Tibial artery (tissue), 4 donors: Measurements from ENCODE around the gene SARS1.
A peak's percentile ranks its signal among the peaks of the same experiment; 100 is the strongest.

ENCODE experiments used
- DNase-seq, 2 donors: peaks; one replicate each; pipeline ENCODE4 v3.0.0-alpha.2; 2019
- H3K27ac ChIP-seq, 2 donors: fragments of 200-600 bp; sonication (generic) in 1 of 2; 1 replicate in 1 of 2; 2 replicates in 1 of 2; pipeline ENCODE4 v1.5.1; 2018 to 2019; ENCODE audit warnings: mild to moderate bottlenecking in 1 of 2
- H3K27me3 ChIP-seq, 2 donors: fragments of 200-600 bp; sonication (generic) in 1 of 2; one replicate each; pipeline versions ENCODE4 v1.5.1 to v1.6.0; 2016 to 2019
- H3K36me3 ChIP-seq, 3 donors: fragments of 200-600 bp; sonication (generic) in 2 of 3; one replicate each; pipeline ENCODE4 v1.5.1; 2016 to 2019; ENCODE audit warnings: mild to moderate bottlenecking in 2 of 3
- H3K4me1 ChIP-seq, 4 donors: fragments of 200-600 bp; sonication (generic) in 2 of 4; 1 replicate in 3 of 4; 2 replicates in 1 of 4; pipeline ENCODE4 v1.5.1; 2016 to 2019
- H3K4me3 ChIP-seq, 2 donors: fragments of 200-600 bp; sonication (generic) in 1 of 2; 1 replicate in 1 of 2; 2 replicates in 1 of 2; pipeline ENCODE4 v1.5.1; 2018 to 2019; ENCODE audit warnings: mild to moderate bottlenecking in 2 of 2
- H3K9me3 ChIP-seq, 3 donors: fragments of 200-600 bp; sonication (generic) in 1 of 3; one replicate each; pipeline ENCODE4 v1.5.1; 2016 to 2019
- intact Hi-C: fragments of 100-400 bp; cut with DNase I; formaldehyde crosslinking; loops from one replicate; pipeline ENCODE4 v1.15.0; 2023; ENCODE audit warnings: low total_unique reads
- TF ChIP-seq, protein P1 (sequence below), 2 experiments: fragments of 200-600 bp in 1 of 2; fragments of 450-650 bp in 1 of 2; IDR thresholded peaks; one replicate each; pipeline ENCODE4 v1.5.1; 2017 to 2019; ENCODE audit warnings: antibody characterized with exemption in 2 of 2, mild to moderate bottlenecking in 1 of 2, moderate library complexity in 1 of 2

Gene SARS1

DNA sequence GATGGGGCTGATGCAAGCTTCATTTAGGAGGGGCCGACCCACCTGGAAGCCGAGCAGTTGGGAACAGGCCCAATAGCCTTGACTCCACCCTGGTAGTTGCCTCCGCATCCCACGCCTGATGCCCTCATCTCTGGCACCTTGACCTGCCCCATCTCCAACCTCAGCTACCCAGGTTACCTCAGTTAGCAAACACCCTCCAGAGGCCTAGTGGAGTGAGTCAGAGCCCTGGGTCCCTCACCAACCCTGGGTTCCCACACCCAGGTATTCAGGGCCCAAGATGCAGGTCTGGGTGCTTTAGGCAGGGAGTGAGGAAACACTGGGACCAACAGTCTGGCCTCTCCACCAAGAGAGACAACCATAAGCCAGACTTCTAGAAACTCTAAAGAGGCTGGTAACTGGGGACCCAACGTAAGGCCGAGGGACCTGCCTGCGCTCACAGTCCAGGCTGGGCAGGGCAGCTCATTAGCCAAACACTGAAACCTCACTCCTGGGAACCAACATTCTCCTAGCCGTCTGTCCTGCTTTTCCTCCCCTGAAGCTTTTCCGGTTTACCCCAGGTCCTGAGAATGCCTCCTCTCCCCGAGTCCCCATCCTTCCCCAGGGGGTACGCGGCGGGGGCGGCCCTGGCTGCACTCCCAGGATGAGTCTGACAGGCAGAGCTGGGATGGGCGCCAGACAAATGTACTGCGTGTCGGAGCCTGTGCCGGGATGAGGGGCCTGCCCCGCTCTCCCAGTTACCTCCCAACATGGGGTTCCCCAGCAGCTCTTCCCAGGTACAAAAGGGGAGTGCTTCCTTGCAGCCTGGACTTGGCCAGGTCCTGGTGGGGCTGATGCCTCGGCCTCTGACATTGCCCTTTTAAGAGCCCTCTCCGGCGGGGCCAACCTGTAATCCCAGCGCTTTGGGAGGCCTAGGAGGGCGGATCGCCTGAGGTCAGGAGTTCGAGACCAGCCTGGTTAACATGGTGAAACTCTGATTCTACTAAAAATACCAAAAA, 26.7 kb downstream of the SARS1 start:
- Histone ChIP-seq H3K27ac (peak overlapping the region in 1 of 2 donors; percentile 9), H3K27me3 (peaks cover 0 to 2% of the 10 kb centered on the region in 2 donors), H3K4me3 (peak overlapping the region in 1 of 2 donors; percentile 18), H3K4me1 (peaks cover 0 to 31% (median 22%) of the 10 kb centered on the region in 4 donors), H3K36me3 (peaks cover 30 to 40% (median 38%) of the 10 kb centered on the region in 3 donors), H3K9me3 (no peaks in the 10 kb centered on the region)
- TF ChIP-seq, protein P1, sequence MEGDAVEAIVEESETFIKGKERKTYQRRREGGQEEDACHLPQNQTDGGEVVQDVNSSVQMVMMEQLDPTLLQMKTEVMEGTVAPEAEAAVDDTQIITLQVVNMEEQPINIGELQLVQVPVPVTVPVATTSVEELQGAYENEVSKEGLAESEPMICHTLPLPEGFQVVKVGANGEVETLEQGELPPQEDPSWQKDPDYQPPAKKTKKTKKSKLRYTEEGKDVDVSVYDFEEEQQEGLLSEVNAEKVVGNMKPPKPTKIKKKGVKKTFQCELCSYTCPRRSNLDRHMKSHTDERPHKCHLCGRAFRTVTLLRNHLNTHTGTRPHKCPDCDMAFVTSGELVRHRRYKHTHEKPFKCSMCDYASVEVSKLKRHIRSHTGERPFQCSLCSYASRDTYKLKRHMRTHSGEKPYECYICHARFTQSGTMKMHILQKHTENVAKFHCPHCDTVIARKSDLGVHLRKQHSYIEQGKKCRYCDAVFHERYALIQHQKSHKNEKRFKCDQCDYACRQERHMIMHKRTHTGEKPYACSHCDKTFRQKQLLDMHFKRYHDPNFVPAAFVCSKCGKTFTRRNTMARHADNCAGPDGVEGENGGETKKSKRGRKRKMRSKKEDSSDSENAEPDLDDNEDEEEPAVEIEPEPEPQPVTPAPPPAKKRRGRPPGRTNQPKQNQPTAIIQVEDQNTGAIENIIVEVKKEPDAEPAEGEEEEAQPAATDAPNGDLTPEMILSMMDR (IDR thresholded peaks at IDR 0.05): no peak
- intact Hi-C loops: no loop called here
- DNase-seq: no peak

DNA sequence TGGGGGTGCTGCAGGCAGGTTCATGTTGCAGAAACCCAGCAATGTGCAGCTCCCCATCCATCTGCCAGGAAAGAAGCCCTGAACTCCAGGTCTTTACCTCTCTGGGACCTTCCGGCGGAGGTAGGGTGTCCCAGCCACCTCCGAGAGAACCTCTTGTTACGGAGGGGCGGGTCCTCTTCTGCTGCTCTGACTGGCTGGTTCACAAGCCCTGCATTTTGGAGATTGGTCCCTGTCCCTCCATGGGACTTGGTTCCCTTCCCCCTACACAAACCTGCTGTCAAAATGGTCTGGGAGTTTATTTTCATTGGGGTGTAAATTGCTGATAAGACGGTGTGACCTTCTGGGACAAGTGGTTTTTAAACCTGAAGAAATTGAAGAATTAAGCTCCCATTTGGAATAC, 27.6 kb downstream of the SARS1 start:
- TF ChIP-seq, protein P1 (IDR thresholded peaks at IDR 0.05): no peak
- no peak for DNase-seq
- Histone ChIP-seq H3K4me1 (peaks cover 0 to 31% (median 22%) of the 10 kb centered on the region in 4 donors), H3K4me3 (no peak overlapping the region), H3K36me3 (peaks cover 21 to 31% (median 29%) of the 10 kb centered on the region in 3 donors), H3K9me3 (no peaks in the 10 kb centered on the region), H3K27me3 (peaks cover 0 to 5% of the 10 kb centered on the region in 2 donors), H3K27ac (no peak overlapping the region)
- intact Hi-C loops: no loop called here

DNA sequence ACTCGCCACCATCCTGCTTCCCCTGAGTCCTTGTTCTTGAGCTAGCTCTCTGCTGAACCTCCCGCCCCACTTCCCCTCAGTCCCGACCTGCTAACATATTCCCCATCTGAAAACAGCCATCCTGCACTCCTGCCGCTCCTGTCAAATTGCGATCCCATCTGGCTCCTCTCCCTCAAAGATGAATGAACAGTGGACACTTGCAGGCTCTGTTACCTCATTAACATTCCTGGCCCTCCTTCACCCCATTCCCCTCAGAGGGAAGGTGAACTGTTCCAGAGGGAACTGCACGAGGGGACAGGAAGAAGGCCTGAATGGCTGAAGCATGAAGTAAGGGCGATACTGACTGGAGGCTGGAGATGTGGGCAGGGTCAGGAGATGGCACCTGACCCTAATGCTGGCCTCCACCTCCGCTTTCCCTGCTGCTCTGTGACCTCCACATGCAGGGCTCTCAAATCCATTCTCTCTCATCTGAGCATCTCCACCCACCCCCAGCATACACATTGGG, 28.2 kb downstream of the SARS1 start:
- no peak overlapping the region for H3K4me3 ChIP-seq
- TF ChIP-seq, protein P1 (IDR thresholded peaks at IDR 0.05): no peak
- DNase-seq: no peak
- no peaks in the 10 kb centered on the region for H3K9me3 ChIP-seq
- intact Hi-C loops: no loop called here
- peaks cover 15 to 26% (median 24%) of the 10 kb centered on the region in 3 donors for H3K36me3 ChIP-seq
- H3K27me3 ChIP-seq: peaks cover 0 to 7% of the 10 kb centered on the region in 2 donors
- no peak overlapping the region for H3K27ac ChIP-seq
- peaks cover 0 to 31% (median 22%) of the 10 kb centered on the region in 4 donors for H3K4me1 ChIP-seq

DNA sequence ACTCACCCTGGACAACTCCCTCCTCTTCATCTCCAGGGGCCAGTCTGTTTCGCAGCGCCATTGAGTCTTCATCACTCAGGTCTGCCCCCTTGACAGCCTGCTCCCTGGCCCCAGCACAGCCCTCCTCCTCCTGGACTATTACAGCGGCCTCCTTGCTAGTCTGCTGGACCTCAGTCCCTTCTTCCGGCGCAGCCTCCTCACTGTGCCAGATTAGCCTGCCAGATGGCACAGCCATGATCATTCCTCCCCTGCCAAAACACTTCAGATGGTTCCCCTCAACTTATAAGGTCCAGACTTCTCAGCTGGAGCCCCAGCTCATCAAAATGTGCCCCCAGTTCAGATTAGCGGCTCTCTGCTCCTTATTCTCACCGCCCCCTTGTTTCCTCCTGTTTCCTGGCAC, 28.7 kb downstream of the SARS1 start:
- peaks cover 0 to 7% of the 10 kb centered on the region in 2 donors for H3K27me3 ChIP-seq
- H3K9me3 ChIP-seq: no peaks in the 10 kb centered on the region
- H3K4me3 ChIP-seq: no peak overlapping the region
- H3K4me1 ChIP-seq: peaks cover 0 to 31% (median 22%) of the 10 kb centered on the region in 4 donors
- peaks cover 10 to 21% (median 19%) of the 10 kb centered on the region in 3 donors for H3K36me3 ChIP-seq
- intact Hi-C loops: no loop called here
- DNase-seq: no peak
- TF ChIP-seq, protein P1 (IDR thresholded peaks at IDR 0.05): no peak
- no peak overlapping the region for H3K27ac ChIP-seq

DNA sequence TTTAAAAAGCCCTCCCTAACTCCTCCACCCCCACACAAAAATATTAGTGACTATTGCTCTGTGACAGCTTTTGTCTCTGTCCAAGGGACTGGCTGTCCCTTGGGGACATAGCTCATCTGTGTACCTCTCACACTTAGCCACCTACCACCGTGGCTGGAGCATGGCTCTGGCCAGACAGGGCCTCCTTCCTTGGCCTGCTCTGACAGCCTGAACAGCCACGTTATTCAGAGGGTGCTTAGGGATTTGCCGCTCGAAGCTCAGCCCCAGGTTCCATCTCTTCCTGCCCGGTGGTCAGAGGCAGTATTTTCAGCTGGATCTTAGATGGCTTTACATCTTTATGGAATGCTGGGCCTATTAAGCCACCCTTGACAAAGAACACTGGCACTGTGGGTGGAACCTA, 29.5 kb downstream of the SARS1 start:
- no peak overlapping the region for H3K4me3 ChIP-seq
- TF ChIP-seq, protein P1 (IDR thresholded peaks at IDR 0.05): no peak
- no peaks in the 10 kb centered on the region for H3K9me3 ChIP-seq
- H3K27ac ChIP-seq: no peak overlapping the region
- H3K36me3 ChIP-seq: peaks cover 2 to 13% (median 11%) of the 10 kb centered on the region in 3 donors
- H3K4me1 ChIP-seq: peaks cover 0 to 31% (median 22%) of the 10 kb centered on the region in 4 donors
- no peak for DNase-seq
- peaks cover 0 to 7% of the 10 kb centered on the region in 2 donors for H3K27me3 ChIP-seq
- intact Hi-C loops: no loop called here
